Measurements from ENCODE around the gene TTLL12.

DNA sequence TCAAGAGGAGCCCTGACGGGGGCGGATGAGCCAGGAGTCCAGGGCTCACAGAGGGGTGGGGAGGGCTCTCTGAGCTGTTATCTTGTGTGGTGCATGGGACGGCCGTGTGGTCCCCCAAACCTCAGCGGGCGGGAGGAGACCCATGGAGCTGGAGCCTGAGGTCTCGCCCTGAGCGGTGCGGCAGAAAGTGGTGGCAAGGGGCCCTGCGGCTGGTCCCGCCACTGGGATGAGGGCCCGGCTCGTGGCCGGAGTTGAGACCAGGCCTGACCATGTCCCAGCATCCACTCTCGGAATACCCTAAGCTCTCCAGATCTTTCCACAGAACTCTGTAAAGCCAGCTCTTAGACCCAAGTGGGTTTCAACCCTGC lies 22.6 kb upstream of the TTLL12 start:
- TF ChIP-seq, protein P1, sequence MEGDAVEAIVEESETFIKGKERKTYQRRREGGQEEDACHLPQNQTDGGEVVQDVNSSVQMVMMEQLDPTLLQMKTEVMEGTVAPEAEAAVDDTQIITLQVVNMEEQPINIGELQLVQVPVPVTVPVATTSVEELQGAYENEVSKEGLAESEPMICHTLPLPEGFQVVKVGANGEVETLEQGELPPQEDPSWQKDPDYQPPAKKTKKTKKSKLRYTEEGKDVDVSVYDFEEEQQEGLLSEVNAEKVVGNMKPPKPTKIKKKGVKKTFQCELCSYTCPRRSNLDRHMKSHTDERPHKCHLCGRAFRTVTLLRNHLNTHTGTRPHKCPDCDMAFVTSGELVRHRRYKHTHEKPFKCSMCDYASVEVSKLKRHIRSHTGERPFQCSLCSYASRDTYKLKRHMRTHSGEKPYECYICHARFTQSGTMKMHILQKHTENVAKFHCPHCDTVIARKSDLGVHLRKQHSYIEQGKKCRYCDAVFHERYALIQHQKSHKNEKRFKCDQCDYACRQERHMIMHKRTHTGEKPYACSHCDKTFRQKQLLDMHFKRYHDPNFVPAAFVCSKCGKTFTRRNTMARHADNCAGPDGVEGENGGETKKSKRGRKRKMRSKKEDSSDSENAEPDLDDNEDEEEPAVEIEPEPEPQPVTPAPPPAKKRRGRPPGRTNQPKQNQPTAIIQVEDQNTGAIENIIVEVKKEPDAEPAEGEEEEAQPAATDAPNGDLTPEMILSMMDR (IDR thresholded peaks at IDR 0.05): no peak
- TF ChIP-seq POLR2AphosphoS5 (IDR thresholded peaks at IDR 0.05) (no peak), POLR2A (IDR thresholded peaks at IDR 0.05) (no peak)
